DMS53 treated with DMSO at 0.1 percent for 48 hours (cell line): ENCODE measurements around the gene TICRR.

Source experiments
- DNase-seq: peaks from one replicate; lab custom pipeline; 2025; ENCODE audit not compliant: unreplicated experiment; lab: John Stamatoyannopoulos, UW

TICRR gene

GRCh38 chr15:89628806-89629715 lies 53.8 kb downstream of the TICRR start:
- no peak for DNase-seq

DNA sequence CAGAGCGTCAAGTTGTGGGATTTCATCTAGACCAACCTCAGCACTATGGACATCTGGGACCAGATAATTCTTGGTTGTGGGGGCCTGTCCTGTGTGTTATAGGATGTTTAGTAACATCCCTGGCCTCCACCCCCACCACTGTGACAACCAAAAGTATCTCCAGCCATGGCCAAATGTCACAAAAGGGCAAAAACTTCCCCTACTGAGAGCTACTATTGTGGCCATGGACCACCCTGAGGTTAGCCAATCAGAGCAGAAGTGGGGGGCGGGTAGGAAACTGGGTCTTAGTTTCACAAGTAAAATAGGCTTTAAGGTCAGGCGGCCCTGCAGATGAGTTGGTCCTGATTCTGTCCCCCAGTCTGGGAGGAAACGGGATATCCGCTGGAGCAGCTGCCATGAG lies 54.6 kb downstream of the TICRR start:
- no peak for DNase-seq

- no peak for DNase-seq
These were observed 55.0 kb downstream of the TICRR start for GRCh38 chr15:89630260-89630659.

- no peak for DNase-seq
These were observed 56.0 kb downstream of the TICRR start for GRCh38 chr15:89630974-89631901.

DNA sequence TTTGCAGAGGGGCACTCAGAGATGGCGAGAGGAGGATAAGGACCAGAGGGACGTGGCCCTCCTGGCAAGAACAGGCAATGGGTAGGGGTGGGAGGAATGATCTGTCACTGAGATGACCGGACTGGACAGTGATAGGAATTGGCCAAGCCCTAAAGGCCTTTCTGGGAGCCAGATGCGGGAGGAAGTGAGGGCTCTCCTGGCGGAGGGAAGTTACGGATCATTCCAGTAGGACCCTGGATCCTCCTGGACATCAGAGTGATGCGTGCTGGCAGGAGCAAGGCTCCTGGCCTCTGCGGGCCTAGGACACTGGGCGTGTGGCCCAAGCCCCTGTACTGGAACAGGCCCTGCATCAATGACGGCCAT lies 56.6 kb downstream of the TICRR start:
- DNase-seq: no peak

- no peak for DNase-seq
These were observed 57.5 kb downstream of the TICRR start for GRCh38 chr15:89632563-89633430.

DNA sequence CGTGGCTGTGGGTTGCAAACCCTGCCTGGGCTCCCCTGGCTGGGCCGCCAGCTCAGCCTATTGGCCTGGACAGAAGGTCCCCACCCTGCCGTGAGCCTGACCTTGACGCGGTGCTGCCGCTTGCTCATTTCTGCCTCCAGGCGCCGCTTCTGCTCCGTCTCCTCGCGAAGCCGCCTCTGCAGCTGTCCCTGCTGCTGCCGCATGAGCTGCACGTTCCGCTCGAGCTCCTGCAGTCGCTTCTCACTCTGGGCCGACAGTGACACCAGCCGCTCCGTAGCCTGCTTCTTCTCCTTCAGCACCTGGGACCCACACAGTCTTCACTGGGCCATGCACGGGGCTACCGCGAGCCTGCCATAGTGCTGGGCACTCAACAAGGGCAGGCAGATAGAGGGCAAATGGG lies 58.3 kb downstream of the TICRR start:
- DNase-seq: no peak

GRCh38 chr15:89640245-89640644 lies 65.0 kb downstream of the TICRR start:
- no peak for DNase-seq

DNA sequence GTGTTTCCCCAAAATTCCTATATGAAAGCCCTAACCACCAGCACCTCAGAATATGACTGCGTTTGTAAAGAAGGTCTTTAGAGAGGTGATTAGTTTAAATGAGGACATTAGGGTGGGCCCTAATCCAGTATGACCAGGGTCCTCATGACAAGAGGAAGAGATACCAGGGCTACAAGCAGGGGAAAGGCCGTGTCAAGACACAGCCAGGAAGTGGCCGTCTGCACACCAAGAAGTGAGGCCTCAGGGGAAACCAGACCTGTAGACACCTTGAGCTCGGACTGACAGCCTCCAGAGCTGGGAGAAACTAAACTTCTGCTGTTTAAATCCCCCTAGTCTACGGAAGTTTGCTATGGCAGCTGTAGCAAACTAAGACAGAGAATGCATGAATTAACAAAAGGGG lies 65.8 kb downstream of the TICRR start:
- DNase-seq: no peak

DNA sequence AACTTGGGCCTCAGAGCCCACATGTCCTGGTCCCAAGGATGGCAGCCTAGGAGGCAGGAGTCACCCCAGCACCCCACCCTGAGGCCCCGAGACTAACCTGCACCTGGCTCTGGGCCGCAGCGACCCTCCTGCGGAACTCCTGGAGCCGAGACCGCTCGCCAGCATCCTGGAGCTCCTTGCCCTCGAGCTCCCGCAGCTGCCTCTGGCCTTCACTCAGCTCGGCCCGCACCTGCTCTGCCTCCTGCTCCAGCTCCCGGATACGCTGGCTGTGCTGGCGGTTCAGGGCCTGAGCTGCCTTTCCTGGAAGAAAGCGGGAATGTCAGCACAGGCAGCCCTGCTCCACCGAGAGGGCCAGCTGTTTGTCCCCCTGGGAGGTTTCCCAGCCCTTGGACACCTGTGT lies 66.8 kb downstream of the TICRR start:
- DNase-seq: no peak

DNA sequence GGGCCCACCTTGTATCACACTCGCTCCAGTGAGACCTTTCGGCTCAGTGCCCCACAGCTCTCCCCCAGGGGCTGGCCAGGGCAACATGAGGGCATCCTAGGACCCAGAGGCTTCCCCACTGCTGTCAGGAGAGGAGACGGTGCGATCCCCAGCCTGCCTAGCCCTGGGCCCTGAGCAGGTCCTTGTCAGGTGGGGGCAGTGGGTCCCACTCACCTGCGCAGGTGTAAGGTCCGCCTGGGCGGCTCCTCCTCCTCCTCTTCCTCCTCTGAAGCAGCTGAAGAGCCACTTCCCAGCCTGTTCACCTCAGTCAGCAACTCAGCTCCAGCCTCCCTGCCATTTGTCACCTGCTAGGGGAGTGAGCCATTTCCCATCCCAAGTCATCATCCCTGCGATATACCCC lies 70.4 kb downstream of the TICRR start:
- no peak for DNase-seq

- no peak for DNase-seq
These were observed 71.3 kb downstream of the TICRR start for GRCh38 chr15:89646416-89647141.

- DNase-seq: peak; percentile 15
These were observed 72.1 kb downstream of the TICRR start for GRCh38 chr15:89647191-89647851.

DNA sequence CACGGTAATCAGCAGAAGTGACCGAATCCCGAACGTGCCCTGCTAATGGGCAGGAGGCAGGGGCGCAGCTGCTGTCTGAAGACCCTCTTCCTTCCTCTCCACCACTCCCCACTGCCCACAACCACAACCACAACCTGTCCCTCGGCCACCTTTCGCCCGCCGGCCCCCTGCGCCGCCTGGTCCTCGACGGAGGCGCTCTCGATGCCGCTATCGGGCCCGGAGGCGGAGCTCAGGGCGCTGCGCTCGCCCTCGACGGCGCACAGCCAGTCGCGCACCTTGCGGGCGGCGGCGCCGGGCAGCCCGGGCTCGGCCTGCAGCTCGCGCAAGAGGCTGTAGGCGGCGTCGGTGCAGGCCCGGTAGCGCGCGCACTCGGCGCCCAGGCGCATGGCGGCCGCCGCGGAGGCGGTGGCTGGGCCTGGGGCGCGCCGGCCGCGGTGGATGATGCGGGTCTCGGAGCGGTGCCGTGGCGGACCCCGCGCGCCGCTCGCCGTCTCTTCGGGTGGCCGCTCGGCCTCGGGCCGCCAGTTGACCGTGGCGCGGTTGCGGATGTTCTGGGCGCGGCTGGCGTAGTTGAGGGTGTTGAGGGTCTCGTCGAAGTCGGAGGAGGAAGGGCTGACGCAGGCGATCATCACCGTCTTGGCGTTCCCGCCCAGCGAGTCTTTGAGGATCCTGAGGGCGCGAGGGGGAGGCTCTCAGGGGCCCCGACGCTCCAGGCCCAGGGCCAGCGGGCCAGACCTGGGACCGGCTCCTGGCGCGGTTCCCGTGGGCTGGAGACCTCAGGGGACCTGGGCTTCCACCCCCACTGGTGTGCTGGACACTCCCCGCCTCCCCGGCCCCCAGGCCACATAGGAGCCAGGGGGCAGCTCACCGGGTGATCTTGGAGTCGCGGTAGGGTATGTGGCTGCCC lies 73.1 kb downstream of the TICRR start:
- DNase-seq: no peak

DNA sequence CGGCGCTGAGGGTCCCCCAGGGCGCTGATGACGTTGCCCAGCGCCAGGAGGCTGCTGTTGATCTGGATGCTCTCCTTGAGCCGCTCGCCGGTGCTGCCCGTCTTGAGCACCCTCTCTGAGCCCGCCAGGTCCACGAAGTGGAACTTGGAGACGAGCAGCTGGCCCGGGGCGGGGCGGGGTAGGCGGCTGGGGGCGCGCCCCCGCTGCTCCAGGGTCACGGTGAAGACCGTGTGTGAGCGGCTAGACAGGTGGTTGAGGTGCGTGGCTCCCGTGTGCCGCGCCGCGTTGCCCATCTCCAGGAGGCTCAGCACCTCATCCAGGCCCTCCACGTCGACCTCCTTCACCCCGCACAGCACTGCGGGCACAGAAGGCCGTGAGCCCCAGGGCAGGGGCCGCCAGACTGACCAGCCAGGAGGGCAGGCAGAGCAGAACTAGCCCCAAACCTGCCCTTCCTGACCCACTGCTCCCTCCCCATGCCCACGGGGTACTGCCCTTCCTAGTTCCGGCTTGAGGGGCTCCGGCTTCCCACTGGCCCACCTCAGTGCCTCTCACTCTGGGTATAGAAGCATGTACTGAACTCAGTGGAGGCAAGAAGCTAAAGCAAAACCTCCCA lies 73.8 kb downstream of the TICRR start:
- no peak for DNase-seq

GRCh38 chr15:89649716-89650115 lies 74.4 kb downstream of the TICRR start:
- DNase-seq: no peak

DNA sequence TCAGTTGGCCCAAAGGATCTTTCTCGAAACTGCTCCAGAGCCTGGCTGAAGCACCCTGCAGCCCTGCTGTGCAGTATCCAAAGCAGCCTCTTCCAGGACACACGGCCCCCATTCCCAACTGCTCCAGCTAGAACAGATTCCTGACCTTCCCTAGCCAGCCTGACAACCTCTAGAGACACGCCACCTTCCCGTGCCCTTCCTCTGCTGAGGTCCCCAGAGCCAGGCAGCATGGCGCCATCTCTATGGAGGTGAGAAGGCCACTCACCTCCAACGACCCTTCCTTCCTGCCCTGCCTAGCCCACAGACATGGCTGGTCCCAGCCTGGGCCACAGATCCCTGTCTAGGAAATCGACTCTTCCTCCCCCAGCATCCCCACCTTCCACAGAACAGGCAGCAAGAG lies 76.9 kb downstream of the TICRR start:
- DNase-seq: no peak

DNA sequence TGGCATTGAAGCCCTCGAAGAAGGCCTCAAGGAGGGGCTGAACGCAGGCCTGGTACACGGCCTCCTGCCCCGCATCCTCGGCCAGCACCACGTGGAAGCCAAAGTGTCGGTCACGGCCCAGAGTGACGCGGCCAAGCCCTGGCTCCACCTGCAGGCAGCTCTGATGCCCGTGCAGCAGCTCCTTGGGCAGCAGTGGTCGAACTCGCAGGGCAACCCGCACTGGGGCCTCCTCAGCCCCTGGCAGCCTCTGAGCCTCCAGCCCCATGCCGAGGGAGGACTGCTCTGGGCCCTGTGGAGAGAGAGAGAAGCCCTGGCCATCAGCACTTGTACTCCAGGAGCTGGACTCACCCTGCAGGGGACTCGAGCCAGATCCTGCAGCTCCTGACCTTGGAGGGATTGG lies 77.4 kb downstream of the TICRR start:
- DNase-seq: no peak
